ENCODE measurements around the gene LHPP.

DNA sequence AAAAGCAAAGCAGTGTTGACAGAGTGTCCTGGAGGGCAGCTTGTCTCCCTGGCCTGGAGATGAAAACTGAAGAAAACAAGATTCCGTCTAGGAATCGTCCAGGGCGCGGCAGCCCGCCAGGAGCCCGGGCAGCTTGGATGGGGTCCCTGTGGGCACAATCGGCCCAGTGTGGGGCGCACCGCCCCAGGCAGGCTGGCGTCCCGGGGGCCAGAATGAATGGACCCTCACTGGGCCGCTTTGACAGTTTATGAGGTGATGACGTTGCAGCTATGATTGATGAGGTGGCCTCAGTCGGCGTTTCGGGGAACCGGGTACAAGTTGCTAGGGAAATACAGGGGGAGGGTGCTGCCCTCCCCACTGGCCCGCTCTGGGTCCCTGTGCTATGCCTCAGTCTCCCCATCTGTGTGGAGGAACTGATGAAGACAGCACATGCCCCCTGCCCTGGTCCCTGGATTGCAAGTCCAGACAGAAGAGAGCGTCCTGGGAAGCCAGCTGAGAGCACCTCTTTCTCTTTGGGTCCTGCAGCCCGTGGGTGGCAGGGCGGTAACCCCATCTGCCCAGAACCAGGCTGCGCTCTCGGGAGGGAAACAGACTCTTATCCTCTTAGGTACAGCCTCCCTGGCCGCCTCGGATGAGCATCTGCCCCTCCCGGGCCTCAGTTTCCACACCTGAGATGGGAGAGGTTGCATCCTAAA lies 131.3 kb downstream of the LHPP start:
- TF ChIP-seq SUZ12 (IDR thresholded peaks at IDR 0.05; ENCODE audit: extremely low read depth, insufficient read depth, insufficient read length) (no peak), YY1 (IDR thresholded peaks at IDR 0.05; ENCODE audit: insufficient read depth, insufficient read length) (no peak)
